ENCODE results near the gene MIB2.

MIB2 gene

GRCh38 chr1:1616045-1616790 lies 918 bp downstream of the MIB2 start:
- peak in 1 of 2 experiments; percentile 46 for DNase-seq

DNA sequence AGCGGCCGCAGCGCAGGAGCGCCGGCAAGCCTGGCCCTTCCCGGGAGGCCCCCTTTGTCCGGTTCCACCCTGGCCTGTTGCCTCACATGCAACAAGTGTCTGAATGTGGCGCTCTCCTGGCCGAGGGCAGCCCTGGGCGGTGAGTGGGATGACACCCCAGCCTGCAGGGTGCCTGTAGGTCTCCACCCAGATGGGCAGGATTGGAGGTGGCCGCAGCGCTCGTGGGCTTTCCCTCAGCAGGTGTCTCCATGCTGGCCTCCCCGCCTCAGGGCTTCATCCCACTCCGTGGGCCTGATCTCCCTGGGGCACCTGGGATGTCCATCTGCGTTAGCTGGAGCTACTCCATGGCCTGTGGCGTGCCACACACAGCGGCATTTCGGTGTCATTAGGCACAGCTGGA lies 1.5 kb downstream of the MIB2 start:
- no peak for DNase-seq

DNA sequence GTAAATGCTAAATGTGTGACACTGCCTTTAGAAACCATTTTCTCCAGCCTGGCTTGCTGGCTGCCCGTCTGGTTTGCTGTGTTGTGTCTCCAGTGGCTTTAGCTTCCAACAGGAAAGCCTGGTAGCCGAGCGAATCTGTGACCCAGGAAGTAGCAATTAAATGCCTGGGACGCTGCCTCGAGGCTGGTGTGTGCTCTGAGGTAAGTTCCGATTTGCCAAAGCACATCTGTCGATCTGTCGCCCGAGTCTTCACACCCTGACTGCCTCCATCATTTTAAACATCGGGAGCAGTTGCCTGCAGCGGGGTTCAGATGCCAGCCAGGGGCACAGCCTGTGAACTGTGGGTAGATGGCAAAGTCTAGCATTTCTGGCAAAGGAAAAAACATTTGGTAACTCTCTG lies 2.2 kb downstream of the MIB2 start:
- no peak for DNase-seq

GRCh38 chr1:1617925-1618324 lies 2.6 kb downstream of the MIB2 start:
- DNase-seq = no peak

- no peak for DNase-seq
Observed at GRCh38 chr1:1618396-1619068, 3.2 kb downstream of the MIB2 start.

GRCh38 chr1:1619917-1620361 lies 4.6 kb downstream of the MIB2 start:
- DNase-seq = no peak

DNA sequence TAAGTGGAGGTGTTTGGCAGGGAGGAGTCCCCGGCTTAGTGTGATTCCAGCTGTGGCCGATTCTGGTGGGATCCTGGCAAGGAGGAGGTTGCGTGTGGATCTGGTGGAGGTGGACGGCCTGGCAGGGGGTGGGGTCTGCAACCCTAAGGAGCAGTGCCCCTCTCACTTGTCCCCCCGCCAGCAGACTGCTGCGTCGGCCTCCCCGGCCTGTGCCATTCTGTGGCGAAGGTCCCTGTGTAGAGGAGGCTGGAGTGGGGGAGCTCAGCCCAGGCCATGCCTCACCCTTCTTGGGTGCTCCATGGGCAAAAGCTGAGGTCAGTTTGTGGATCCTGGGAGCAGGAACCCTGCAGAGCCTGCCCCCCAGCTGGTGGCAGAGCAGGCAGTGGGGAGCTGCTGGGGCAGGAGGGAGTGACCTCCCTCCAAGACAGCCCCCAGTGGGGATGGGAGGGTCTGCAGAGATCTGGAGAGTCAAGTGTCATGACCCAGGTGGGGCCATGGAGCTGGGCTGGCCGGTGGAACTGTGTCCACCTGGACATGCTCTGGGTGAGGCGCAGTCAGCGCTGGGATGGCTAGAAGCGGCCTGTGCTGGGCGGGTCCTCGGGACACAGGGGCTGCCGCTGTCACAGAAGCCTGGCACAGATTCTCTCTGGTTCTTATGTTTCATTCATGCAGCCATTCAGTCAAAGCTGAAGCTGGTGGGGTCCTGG lies 5.3 kb downstream of the MIB2 start:
- DNase-seq = no peak

GRCh38 chr1:1621173-1622009 lies 6.1 kb downstream of the MIB2 start:
- DNase-seq = no peak

- DNase-seq = no peak
Observed at GRCh38 chr1:1622010-1622787, 6.9 kb downstream of the MIB2 start.

DNA sequence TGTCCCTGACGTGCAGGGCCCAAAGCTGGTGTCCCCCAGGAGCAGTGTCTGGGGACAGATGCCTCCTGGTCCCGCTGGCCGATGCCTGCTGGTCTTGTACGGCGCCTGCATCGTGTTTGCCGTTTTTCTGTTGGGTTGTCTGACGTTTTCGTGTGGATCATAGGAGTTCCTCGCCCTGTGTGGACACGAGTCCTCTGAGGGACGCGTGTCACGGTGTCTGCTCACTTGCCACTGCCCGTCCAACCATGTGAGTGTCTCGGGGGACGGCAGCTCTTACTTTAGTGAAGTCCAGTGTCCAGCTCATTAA lies 7.4 kb downstream of the MIB2 start:
- no peak for DNase-seq

- no peak for DNase-seq
Observed at GRCh38 chr1:1623181-1623630, 7.9 kb downstream of the MIB2 start.

DNA sequence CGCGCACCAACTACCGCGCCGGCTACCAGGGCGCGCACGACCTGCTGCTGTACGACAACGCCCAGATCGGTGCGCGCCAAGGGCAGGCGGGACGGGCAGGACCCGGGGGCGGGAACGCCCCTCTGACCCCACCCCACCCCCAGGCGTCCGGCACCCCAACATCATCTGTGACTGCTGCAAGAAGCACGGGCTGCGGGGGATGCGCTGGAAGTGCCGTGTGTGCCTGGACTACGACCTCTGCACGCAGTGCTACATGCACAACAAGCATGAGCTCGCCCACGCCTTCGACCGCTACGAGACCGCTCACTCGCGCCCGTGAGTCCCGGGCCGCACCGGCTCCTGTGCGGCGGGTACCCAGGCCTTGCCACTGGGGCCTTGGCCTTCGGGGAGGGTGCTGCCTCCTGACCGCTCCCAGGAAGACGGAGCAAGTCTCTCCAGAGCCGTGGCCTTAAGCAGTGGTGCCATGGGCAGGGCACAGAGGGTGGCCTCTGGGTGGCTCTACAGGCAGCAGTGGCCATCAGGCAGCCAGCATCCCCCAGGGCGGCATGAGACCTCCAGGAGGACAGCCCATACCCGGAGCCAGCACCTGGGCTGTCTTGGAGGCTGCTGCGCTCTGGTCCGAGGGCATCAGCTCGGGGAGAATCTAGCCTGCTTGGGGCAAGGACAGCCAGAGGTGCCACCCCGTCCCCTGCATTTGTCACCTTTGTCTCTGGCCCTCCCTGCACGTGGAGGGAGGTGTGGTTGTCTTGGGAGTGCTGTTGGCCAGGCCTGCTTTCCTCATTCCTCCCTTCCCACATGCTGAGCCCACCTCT lies 8.5 kb downstream of the MIB2 start:
- no peak for DNase-seq

DNA sequence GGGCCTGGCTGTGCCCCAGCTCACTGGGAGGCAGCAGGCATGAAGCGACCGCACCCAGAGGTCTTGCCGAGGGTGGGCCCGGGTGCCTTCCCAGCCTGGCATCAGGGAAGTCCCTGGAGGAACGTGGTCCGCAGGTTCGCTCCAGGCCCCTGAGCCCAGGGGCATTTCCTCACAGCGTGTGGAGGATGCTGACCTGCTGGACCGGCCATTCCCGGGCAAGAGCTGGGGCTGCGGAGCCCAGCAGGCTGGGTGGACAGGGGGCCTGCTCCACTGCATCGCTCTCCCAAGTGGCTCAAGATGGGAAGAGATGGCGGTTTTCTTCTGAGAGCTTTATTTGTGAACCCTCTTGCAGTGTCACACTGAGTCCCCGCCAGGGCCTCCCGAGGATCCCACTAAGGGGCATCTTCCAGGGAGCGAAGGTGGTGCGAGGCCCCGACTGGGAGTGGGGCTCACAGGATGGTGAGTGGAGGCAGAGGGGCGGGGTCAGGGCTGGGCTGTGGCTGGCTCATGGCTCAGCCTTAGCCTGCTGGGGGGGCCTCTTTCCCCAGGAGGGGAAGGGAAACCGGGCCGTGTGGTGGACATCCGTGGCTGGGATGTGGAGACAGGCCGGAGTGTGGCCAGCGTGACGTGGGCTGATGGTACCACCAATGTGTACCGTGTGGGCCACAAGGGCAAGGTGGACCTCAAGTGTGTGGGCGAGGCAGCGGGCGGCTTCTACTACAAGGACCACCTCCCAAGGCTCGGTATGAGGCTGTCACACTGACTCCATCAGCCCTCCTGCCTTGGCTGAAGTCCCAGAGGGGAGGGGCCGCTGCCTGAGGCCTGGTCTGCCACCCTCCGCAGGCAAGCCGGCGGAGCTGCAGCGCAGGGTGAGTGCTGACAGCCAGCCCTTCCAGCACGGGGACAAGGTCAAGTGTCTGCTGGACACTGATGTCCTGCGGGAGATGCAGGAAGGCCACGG lies 9.4 kb downstream of the MIB2 start:
- no peak for DNase-seq

GRCh38 chr1:1625404-1625775 lies 10.1 kb downstream of the MIB2 start:
- DNase-seq = no peak

DNA sequence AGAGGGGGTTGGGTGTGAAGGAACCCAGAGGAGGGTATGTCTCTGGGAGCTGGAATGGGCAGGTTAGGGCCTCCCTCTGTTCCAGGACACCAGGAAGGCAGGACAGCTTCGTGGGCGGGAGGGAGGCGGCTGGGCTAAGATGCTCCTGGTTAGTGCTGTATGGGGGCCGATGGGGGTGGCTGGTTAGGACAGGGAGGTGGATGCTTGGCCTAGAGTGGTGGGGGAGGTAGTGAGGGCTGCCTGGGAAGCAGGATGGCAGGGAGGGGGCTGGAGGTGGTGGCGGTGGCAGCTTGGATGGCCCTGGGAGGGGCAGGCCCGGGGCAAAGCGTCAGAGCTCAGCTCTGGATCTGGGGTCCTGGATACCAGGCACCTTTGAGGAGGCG lies 10.5 kb downstream of the MIB2 start:
- DNase-seq = no peak

DNA sequence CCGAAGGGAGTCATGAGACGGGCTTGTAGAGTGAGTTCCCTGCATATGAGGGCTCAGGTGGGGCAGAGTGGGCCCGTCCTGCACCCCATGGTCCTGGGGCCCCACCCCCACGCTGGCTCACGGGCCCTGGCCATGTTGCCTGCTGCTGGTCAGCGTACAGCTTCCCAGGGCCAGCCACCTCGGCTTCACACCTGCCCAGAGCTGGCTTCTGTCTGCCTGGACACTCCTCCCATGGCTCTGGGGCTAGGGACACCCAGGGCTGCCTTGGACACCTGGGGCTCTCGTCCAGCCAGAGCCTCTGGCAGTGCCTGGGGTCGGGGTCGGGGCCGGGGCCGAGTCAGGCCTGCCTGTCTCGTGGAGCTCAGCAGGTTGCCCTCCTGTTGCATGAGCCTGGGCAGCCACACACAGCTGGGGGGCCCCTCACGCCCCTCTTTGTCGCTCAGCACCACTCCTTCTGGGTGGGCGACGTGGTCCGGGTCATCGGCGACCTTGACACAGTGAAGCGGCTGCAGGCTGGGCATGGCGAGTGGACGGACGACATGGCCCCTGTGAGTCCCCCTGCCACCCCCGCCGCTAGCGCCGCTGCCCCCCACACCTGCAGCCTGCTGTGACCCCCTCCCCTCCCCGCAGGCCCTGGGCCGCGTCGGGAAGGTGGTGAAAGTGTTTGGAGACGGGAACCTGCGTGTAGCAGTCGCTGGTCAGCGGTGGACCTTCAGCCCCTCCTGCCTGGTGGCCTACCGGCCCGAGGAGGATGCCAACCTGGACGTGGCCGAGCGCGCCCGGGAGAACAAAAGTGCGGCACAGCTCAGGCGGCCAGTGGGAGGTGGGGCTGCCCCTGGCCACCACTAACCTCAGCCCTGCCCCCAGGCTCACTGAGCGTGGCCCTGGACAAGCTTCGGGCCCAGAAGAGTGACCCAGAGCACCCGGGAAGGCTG lies 11.2 kb downstream of the MIB2 start:
- no peak for DNase-seq

GRCh38 chr1:1627261-1627828 lies 12.0 kb downstream of the MIB2 start:
- no peak for DNase-seq

DNA sequence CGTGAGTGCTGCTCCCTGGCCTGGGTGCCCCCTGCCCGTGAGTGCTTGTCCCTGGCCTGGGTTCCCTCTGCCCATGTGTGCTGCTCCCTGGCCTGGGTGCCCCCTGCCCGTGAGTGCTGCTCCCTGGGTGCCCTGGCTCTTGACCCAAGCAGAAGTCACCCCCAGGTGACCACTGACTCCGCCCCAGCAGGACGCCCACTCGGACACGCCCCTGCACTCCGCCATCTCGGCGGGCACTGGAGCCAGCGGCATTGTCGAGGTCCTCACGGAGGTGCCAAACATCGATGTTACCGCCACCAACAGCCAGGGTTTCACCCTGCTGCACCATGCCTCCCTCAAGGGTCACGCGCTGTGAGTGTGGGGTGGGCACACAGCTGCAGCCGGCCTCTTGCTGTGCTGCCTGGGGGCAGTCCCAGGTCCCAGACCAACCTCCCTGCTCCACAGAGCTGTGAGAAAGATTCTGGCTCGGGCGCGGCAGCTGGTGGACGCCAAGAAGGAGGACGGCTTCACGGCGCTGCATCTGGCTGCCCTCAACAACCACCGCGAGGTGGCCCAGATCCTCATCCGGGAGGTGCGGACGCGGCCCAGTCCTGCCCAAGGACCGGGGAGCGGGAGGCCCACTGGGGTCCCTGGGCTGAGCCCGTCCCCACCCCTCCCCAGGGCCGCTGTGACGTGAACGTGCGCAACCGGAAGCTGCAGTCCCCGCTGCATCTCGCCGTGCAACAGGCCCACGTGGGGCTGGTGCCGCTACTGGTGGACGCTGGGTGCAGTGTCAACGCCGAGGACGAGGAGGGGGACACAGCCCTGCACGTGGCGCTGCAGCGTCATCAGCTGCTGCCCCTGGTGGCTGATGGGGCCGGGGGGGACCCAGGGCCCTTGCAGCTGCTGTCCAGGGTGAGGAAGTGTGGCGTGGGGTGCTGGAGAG lies 12.8 kb downstream of the MIB2 start:
- no peak for DNase-seq
